GM12878 (cell line): ENCODE data around the gene INSL3.

Source experiments
- BRCA1 ChIP-seq: IDR thresholded peaks from 2 replicates; pipeline ENCODE4 v1.6.1; 2011; ENCODE audit warnings: low read depth, low read length, improper control_type of control experiment
- CBFB ChIP-seq: IDR thresholded peaks from 2 replicates; pipeline ENCODE4 v1.6.1; 2016; ENCODE audit warnings: antibody characterized with exemption, low read depth
- CHD4 ChIP-seq: fragments of 200-600 bp; sonication (generic); IDR thresholded peaks from 2 replicates; pipeline ENCODE4 v1.6.1; 2016; ENCODE audit warnings: mild to moderate bottlenecking
- CREM ChIP-seq: IDR thresholded peaks from 2 replicates; pipeline ENCODE4 v1.6.1; 2014; ENCODE audit warnings: antibody characterized with exemption, low read depth
- FOXM1 ChIP-seq: IDR thresholded peaks from 2 replicates; pipeline ENCODE4 v1.6.1; 2012; ENCODE audit warnings: low read depth, mild to moderate bottlenecking, inconsistent platforms, low read length, moderate library complexity
- LARP7 ChIP-seq: fragments of 450-650 bp; IDR thresholded peaks from 2 replicates; pipeline ENCODE4 v1.6.1; 2017; ENCODE audit warnings: mild to moderate bottlenecking
- NRF1 ChIP-seq: conservative IDR thresholded peaks from 2 replicates; pipeline ENCODE4 v1.6.1; 2011; ENCODE audit warnings: mild to moderate bottlenecking, low read depth, low read length, improper control_type of control experiment
- POLR2A ChIP-seq: IDR thresholded peaks from 2 replicates; pipeline ENCODE4 v1.6.1; 2011; ENCODE audit warnings: low read depth, mild to moderate bottlenecking, low read length
- RAD21 ChIP-seq: IDR thresholded peaks from 2 replicates; pipeline ENCODE4 v1.6.1; 2011; ENCODE audit warnings: mild to moderate bottlenecking, low read depth, low read length, moderate library complexity; ENCODE audit not compliant: insufficient read depth
- YY1 ChIP-seq: IDR thresholded peaks from 2 replicates; pipeline ENCODE4 v1.6.1; 2011; ENCODE audit warnings: low read depth, mild to moderate bottlenecking, low read length
- TF ChIP-seq, protein P1 (sequence below), 3 experiments: IDR thresholded peaks in 2 of 3; conservative IDR thresholded peaks in 1 of 3; 2 replicates each; pipeline ENCODE4 v1.5.1; 2011; ENCODE audit warnings: low read depth in 3 of 3, low read length in 3 of 3, mild to moderate bottlenecking in 3 of 3, control low read depth in 2 of 3, moderate library complexity in 2 of 3, inconsistent platforms in 1 of 3, mixed read lengths in 1 of 3; ENCODE audit not compliant: control insufficient read depth in 2 of 3, insufficient read depth in 1 of 3; ENCODE audit errors: extremely low read depth in 1 of 3

GRCh38 chr19:17811103-17811502, 10.2 kb downstream of the INSL3 start:
- TF ChIP-seq, protein P1, sequence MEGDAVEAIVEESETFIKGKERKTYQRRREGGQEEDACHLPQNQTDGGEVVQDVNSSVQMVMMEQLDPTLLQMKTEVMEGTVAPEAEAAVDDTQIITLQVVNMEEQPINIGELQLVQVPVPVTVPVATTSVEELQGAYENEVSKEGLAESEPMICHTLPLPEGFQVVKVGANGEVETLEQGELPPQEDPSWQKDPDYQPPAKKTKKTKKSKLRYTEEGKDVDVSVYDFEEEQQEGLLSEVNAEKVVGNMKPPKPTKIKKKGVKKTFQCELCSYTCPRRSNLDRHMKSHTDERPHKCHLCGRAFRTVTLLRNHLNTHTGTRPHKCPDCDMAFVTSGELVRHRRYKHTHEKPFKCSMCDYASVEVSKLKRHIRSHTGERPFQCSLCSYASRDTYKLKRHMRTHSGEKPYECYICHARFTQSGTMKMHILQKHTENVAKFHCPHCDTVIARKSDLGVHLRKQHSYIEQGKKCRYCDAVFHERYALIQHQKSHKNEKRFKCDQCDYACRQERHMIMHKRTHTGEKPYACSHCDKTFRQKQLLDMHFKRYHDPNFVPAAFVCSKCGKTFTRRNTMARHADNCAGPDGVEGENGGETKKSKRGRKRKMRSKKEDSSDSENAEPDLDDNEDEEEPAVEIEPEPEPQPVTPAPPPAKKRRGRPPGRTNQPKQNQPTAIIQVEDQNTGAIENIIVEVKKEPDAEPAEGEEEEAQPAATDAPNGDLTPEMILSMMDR (IDR thresholded peaks at IDR 0.05 in 2 of 3, conservative IDR thresholded peaks at IDR 0.05 in 1 of 3; ENCODE audit: control insufficient read depth in 2 of 3, extremely low read depth in 1 of 3, insufficient read depth in 1 of 3, low read depth in 3 of 3, low read length in 3 of 3), result no peak
- TF ChIP-seq FOXM1 (no peak), CREM (no peak), LARP7 (no peak), CBFB (no peak), NRF1 (no peak), YY1 (no peak), CHD4 (no peak), BRCA1 (no peak), POLR2A (no peak), RAD21 (no peak)
